ENCODE results near the gene SMTN. TPM values are rescaled to one million over a fixed set of nuclear protein-coding genes. Genes with fewer than 3 reads are reported as not detected.
"Not testable (repeated sequence)": the region's sequence is repeated elsewhere in the genome, so short reads cannot be mapped to it uniquely, and the experiment has no call there.

SMTN gene
- total RNA-seq, 3 donors from 2014 or later = 13.9 to 54.1 (median 41.6) TPM

DNA sequence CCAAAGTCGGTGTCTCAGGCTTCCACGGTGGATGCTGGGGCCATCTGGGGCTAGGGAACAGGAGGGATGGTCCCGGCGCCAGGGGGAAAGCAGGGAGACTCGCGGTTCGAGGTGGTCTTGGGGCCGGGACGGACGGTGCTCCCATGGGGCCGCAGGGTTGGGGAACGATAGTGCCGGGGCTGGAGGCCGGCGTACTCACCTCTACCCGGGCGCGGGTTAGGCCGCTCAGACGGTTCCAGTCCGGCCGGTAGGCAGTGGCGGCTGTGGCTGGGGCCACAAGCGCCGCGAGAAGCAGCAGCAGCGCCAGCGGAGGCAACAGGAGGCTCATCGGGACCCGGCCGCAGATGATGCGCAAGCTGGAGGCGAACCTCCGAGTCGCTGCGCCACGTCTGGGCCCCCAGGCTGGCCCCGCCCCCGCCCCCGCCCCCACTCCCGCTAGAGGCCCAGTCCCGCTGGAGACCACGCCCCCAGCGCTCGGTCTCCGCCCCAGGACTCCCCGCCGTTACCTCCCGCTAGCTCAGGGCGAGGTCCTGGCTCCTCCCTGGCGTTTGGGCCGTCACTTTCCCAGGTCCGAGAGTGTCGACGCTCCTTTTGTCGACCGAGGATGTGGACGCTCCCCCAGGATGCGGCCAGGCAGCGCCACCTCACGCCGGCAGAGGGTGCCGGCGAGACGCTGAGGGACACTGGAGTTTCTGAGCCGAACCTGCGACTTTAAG, 26.2 kb downstream of the SMTN start, which contains the start of gene SELENOM:
Gene SELENOM, minus strand, starts transcription at position 391 of the 716 bp plus-strand sequence. Its CDS starts 63 bp downstream, at position 328.
- peaks cover 0 to 9% of the 10 kb centered on the region in 2 donors for H3K4me1 ChIP-seq
- TF ChIP-seq, protein P1, sequence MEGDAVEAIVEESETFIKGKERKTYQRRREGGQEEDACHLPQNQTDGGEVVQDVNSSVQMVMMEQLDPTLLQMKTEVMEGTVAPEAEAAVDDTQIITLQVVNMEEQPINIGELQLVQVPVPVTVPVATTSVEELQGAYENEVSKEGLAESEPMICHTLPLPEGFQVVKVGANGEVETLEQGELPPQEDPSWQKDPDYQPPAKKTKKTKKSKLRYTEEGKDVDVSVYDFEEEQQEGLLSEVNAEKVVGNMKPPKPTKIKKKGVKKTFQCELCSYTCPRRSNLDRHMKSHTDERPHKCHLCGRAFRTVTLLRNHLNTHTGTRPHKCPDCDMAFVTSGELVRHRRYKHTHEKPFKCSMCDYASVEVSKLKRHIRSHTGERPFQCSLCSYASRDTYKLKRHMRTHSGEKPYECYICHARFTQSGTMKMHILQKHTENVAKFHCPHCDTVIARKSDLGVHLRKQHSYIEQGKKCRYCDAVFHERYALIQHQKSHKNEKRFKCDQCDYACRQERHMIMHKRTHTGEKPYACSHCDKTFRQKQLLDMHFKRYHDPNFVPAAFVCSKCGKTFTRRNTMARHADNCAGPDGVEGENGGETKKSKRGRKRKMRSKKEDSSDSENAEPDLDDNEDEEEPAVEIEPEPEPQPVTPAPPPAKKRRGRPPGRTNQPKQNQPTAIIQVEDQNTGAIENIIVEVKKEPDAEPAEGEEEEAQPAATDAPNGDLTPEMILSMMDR (IDR thresholded peaks at IDR 0.05) = peak; percentile 95 to 99 (median 96)
- TF ChIP-seq POLR2A (IDR thresholded peaks at IDR 0.05) (peak; percentile 86), POLR2AphosphoS5 (IDR thresholded peaks at IDR 0.05) (peak; percentile 61 to 92 (median 90))

GRCh38 chr22:31107894-31108218, 26.7 kb downstream of the SMTN start:
- Histone ChIP-seq H3K27me3 (no peaks in the 10 kb centered on the region), H3K4me1 (peaks cover 0 to 7% of the 10 kb centered on the region in 2 donors), H3K4me3 (peak overlapping the region; percentile 93 to 98 (median 94)), H3K36me3 (no peaks in the 10 kb centered on the region), H3K27ac (peak overlapping the region; percentile 98), H3K9me3 (no peaks in the 10 kb centered on the region)
- TF ChIP-seq POLR2AphosphoS5 (IDR thresholded peaks at IDR 0.05) = no peak
- TF ChIP-seq, protein P1 (IDR thresholded peaks at IDR 0.05) = peak in 1 of 3 donors; percentile 36
- intact Hi-C loops (cut with DNase I; ENCODE audit: low total_unique reads) = no loop called here
- DNase-seq (ENCODE audit: low spot score in 2 of 2) = no peak

More for the DNA sequence above, 26.2 kb downstream of the SMTN start, which contains the start of gene SELENOM:
- Histone ChIP-seq H3K27ac (peak within 1 kb of the TSS; percentile 98), H3K4me3 (peak within 1 kb of the TSS; percentile 93 to 98 (median 94)), H3K36me3 (no peaks in the 10 kb centered on the region), H3K9me3 (no peaks in the 10 kb centered on the region), H3K27me3 (no peaks in the 10 kb centered on the region)
- DNase-seq (ENCODE audit: low spot score in 2 of 2) = peak; percentile 98
- intact Hi-C loops (cut with DNase I; ENCODE audit: low total_unique reads) = no loop called here

GRCh38 chr22:31112547-31113091, 31.5 kb downstream of the SMTN start:
- H3K27ac ChIP-seq; H3K27me3 ChIP-seq; H3K4me3 ChIP-seq; DNase-seq (ENCODE audit: low spot score in 2 of 2); H3K36me3 ChIP-seq; intact Hi-C loops (cut with DNase I; ENCODE audit: low total_unique reads); H3K4me1 ChIP-seq; H3K9me3 ChIP-seq: not testable (repeated sequence)

GRCh38 chr22:31118046-31118820, 37.1 kb downstream of the SMTN start:
- H3K4me3 ChIP-seq = no peak overlapping the region
- TF ChIP-seq POLR2AphosphoS5 (IDR thresholded peaks at IDR 0.05) (no peak), POLR2A (IDR thresholded peaks at IDR 0.05) (no peak)
- TF ChIP-seq, protein P1 (IDR thresholded peaks at IDR 0.05) = no peak
- no peak for DNase-seq (ENCODE audit: low spot score in 2 of 2)
- intact Hi-C loops (cut with DNase I; ENCODE audit: low total_unique reads) = no loop called here
- H3K27ac ChIP-seq = no peak overlapping the region
- H3K27me3 ChIP-seq = no peaks in the 10 kb centered on the region
- no peaks in the 10 kb centered on the region for H3K9me3 ChIP-seq
- peaks cover 3 to 7% of the 10 kb centered on the region in 2 donors for H3K4me1 ChIP-seq
- H3K36me3 ChIP-seq = no peaks in the 10 kb centered on the region

DNA sequence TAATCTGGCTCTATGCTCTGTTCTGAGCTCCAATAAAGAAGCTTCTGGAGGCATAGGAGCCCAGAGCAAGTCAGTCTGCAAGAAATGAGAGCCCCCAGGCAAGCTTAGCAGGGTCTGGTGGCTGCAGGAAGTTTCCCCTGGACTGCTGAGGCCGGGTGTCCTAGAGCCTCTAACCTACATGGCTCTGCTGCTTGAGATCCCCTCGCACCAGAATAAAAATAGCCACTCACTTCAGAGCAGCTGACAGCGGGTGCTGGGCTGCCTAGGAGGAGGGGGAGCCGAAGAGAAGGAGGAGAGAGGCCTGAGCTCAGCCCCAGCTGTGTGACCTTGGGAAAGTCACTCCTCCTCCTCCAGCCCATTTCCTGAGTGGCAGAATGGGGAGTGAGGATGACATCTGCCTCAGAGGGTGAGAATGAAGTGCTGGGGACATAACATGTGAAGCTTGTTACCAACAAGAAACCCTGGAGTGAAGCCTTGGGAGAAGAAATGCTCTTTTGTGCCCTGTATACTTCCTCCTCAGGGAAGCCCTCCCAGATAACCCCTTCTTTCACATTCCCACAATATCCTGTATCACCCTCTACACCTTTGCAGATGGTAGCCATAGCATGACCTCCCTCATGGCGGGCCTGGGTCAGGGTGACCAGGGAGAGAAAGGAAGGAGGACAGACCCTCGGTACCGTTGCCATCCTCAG, 38.1 kb downstream of the SMTN start:
- no peaks in the 10 kb centered on the region for H3K27me3 ChIP-seq
- intact Hi-C loops (cut with DNase I; ENCODE audit: low total_unique reads) = no loop called here
- no peak overlapping the region for H3K27ac ChIP-seq
- H3K4me1 ChIP-seq = peaks cover 3 to 7% of the 10 kb centered on the region in 2 donors
- no peaks in the 10 kb centered on the region for H3K9me3 ChIP-seq
- no peaks in the 10 kb centered on the region for H3K36me3 ChIP-seq
- no peak for DNase-seq (ENCODE audit: low spot score in 2 of 2)
- TF ChIP-seq POLR2AphosphoS5 (IDR thresholded peaks at IDR 0.05) (no peak), POLR2A (IDR thresholded peaks at IDR 0.05) (no peak)
- TF ChIP-seq, protein P1 (IDR thresholded peaks at IDR 0.05) = no peak
- no peak overlapping the region for H3K4me3 ChIP-seq

All from breast epithelium (tissue), 4 donors.